ENCODE data around the gene TMCO4.

GRCh38 chr1:19815801-19816736, 16.4 kb upstream of the TMCO4 start:
- no peak for TF ChIP-seq CTCF (conservative IDR thresholded peaks at IDR 0.05; ENCODE audit: low read length)
- TF ChIP-seq EZH2phosphoT487 (IDR thresholded peaks at IDR 0.05; ENCODE audit: borderline replicate concordance): no peak
